Liver (tissue), 9 donors: Measurements from ENCODE around the gene RPL34. TPM values are rescaled to one million over a fixed set of nuclear protein-coding genes. Genes with fewer than 3 reads are reported as not detected.

Experiments
- DNase-seq: peaks from one replicate; pipeline ENCODE4 v3.0.0-alpha.2; 2017; ENCODE audit warnings: low spot score
- H3K27ac ChIP-seq, 2 donors: one replicate each; pipeline ENCODE4 v1.7.0; 2013; ENCODE audit warnings: inconsistent platforms in 2 of 2, low read length in 2 of 2, control low read depth in 1 of 2, low read depth in 1 of 2, mild to moderate bottlenecking in 1 of 2
- H3K27me3 ChIP-seq, 4 donors: one replicate each; pipeline versions ENCODE4 v1.6.1 to v1.7.0; 2013; ENCODE audit warnings: low read length in 3 of 4, inconsistent platforms in 1 of 4, mild to moderate bottlenecking in 1 of 4, moderate library complexity in 1 of 4; ENCODE audit not compliant: control insufficient read depth in 4 of 4, insufficient read depth in 4 of 4
- H3K36me3 ChIP-seq, 4 donors: one replicate each; pipeline versions ENCODE4 v1.6.1 to v1.7.0; 2013; ENCODE audit warnings: low read length in 3 of 4, mild to moderate bottlenecking in 3 of 4, low read depth in 1 of 4, moderate library complexity in 1 of 4; ENCODE audit not compliant: control insufficient read depth in 4 of 4, insufficient read depth in 3 of 4
- H3K4me1 ChIP-seq, 4 donors: one replicate each; pipeline versions ENCODE4 v1.6.1 to v1.7.0; 2013; ENCODE audit warnings: low read length in 3 of 4, mild to moderate bottlenecking in 3 of 4, moderate library complexity in 1 of 4; ENCODE audit not compliant: control insufficient read depth in 4 of 4, insufficient read depth in 4 of 4
- H3K4me3 ChIP-seq, 3 donors: one replicate each; pipeline versions ENCODE4 v1.6.1 to v1.7.0; 2013; ENCODE audit warnings: low read length in 3 of 3, control low read depth in 1 of 3, low read depth in 1 of 3, mild to moderate bottlenecking in 1 of 3
- H3K9ac ChIP-seq, 2 donors: one replicate each; pipeline ENCODE4 v1.7.0; 2013; ENCODE audit warnings: low read length in 2 of 2, mild to moderate bottlenecking in 2 of 2, moderate library complexity in 2 of 2, control low read depth in 1 of 2, low read depth in 1 of 2
- H3K9me3 ChIP-seq, 4 donors: one replicate each; pipeline versions ENCODE4 v1.6.1 to v1.7.0; 2013; ENCODE audit warnings: low read length in 3 of 4; ENCODE audit not compliant: control insufficient read depth in 4 of 4
- ATF3 ChIP-seq: IDR thresholded peaks from 2 replicates; pipeline ENCODE4 v1.6.1; 2016; ENCODE audit warnings: antibody characterized with exemption
- CTCF ChIP-seq: fragments of 150-350 bp; IDR thresholded peaks from 2 replicates; pipeline ENCODE4 v1.5.1; 2017; ENCODE audit warnings: improper control_type of control experiment, low read depth, low read length; ENCODE audit not compliant: missing input control
- EGR1 ChIP-seq, 2 donors: IDR thresholded peaks; 2 replicates each; pipeline ENCODE4 v1.6.1; 2016 to 2018; ENCODE audit warnings: antibody characterized with exemption in 2 of 2, low read depth in 2 of 2
- FOXA1 ChIP-seq: IDR thresholded peaks from 2 replicates; pipeline ENCODE4 v1.6.1; 2016; ENCODE audit warnings: antibody characterized with exemption
- FOXA2 ChIP-seq: IDR thresholded peaks from 2 replicates; pipeline ENCODE4 v1.6.1; 2016; ENCODE audit warnings: antibody characterized with exemption
- GABPA ChIP-seq, 2 donors: IDR thresholded peaks in 1 of 2; conservative IDR thresholded peaks in 1 of 2; 2 replicates each; pipeline ENCODE4 v1.6.1; 2016; ENCODE audit warnings: antibody characterized with exemption in 2 of 2, mild to moderate bottlenecking in 1 of 2, moderate library complexity in 1 of 2
- HNF4A ChIP-seq, 2 donors: conservative IDR thresholded peaks; 2 replicates each; pipeline ENCODE4 v1.6.1; 2016; ENCODE audit warnings: antibody characterized with exemption in 2 of 2, mild to moderate bottlenecking in 2 of 2
- HNF4G ChIP-seq: IDR thresholded peaks from 2 replicates; pipeline ENCODE4 v1.6.1; 2016; ENCODE audit warnings: antibody characterized with exemption
- JUND ChIP-seq, 2 donors: IDR thresholded peaks; 2 replicates each; pipeline ENCODE4 v1.6.1; 2016; ENCODE audit warnings: antibody characterized with exemption in 2 of 2
- MAX ChIP-seq: IDR thresholded peaks from 2 replicates; pipeline ENCODE4 v1.6.1; 2016; ENCODE audit warnings: antibody characterized with exemption
- NR2F2 ChIP-seq: IDR thresholded peaks from 2 replicates; pipeline ENCODE4 v1.6.1; 2016; ENCODE audit warnings: antibody characterized with exemption
- RAD21 ChIP-seq, 2 donors: IDR thresholded peaks; 2 replicates each; pipeline ENCODE4 v1.6.1; 2016; ENCODE audit warnings: antibody characterized with exemption in 2 of 2, mild to moderate bottlenecking in 2 of 2
- REST ChIP-seq: IDR thresholded peaks from 2 replicates; pipeline ENCODE4 v1.6.1; 2016; ENCODE audit warnings: antibody characterized with exemption, mild to moderate bottlenecking
- RXRA ChIP-seq, 2 donors: IDR thresholded peaks; 2 replicates each; pipeline ENCODE4 v1.6.1; 2017 to 2018; ENCODE audit warnings: antibody characterized with exemption in 2 of 2, mild to moderate bottlenecking in 1 of 2
- SP1 ChIP-seq: IDR thresholded peaks from 2 replicates; pipeline ENCODE4 v1.6.1; 2018; ENCODE audit warnings: antibody characterized with exemption, mild to moderate bottlenecking
- TAF1 ChIP-seq: conservative IDR thresholded peaks from 2 replicates; pipeline ENCODE4 v1.6.1; 2016; ENCODE audit warnings: antibody characterized with exemption, mild to moderate bottlenecking
- YY1 ChIP-seq: IDR thresholded peaks from 2 replicates; pipeline ENCODE4 v1.6.1; 2016; ENCODE audit warnings: antibody characterized with exemption, mild to moderate bottlenecking
- ZBTB33 ChIP-seq: IDR thresholded peaks from 2 replicates; pipeline ENCODE4 v1.6.1; 2016; ENCODE audit warnings: antibody characterized with exemption
- WGBS: extraction: QIAGEN DNeasy Blood & Tissue Kit; methylation state at CpG from one replicate; pipeline ENCODE4 v1.1.7; 2013; 5-methylcytosine and 5-hydroxymethylcytosine counted together
- polyA plus RNA-seq, 2 donors: library from polyadenylated mRNA; stranded (reverse) in 1 of 2; unstranded in 1 of 2; fragments of 200-250 nt in 1 of 2; fragments of >200 nt in 1 of 2; fragmentation: Nextera tagmentation in 1 of 2; extraction: Ambion mirVana in 1 of 2; gene quantifications; one replicate each; pipeline versions ENCODE4 v1.2.1 to v1.2.3, GENCODE V29; 2013 to 2015
- total RNA-seq, 2 donors: library from RNA; depleted of rRNA; stranded (reverse); fragments of >200 nt; gene quantifications; one replicate each; pipeline ENCODE4 v1.2.3, GENCODE V29; 2014
- donor health status: healthy.
- donor health status: healthy.
- donor health status: healthy.
- donor health status: healthy.
- donor health status: healthy.

Gene RPL34
- total and polyA plus RNA-seq, 4 donors: 138 to 1,016 (median 510) TPM

- WGBS: 73% methylated on average over 4 of the region's 4 CpGs
- Histone ChIP-seq H3K9ac (no peak overlapping the region), H3K4me3 (no peak overlapping the region), H3K36me3 (peaks cover 12 to 51% (median 38%) of the 10 kb centered on the region in 4 donors), H3K9me3 (no peaks in the 10 kb centered on the region), H3K4me1 (peaks cover 1 to 18% (median 10%) of the 10 kb centered on the region in 4 donors), H3K27me3 (no peaks in the 10 kb centered on the region), H3K27ac (no peak overlapping the region)
- no peak for TF ChIP-seq FOXA2
- no peak for TF ChIP-seq NR2F2
- TF ChIP-seq TAF1: no peak
- no peak for TF ChIP-seq GABPA (IDR thresholded peaks at IDR 0.05 in 1 of 2, conservative IDR thresholded peaks at IDR 0.05 in 1 of 2)
- TF ChIP-seq RXRA (IDR thresholded peaks at IDR 0.05): no peak
- TF ChIP-seq HNF4A (conservative IDR thresholded peaks at IDR 0.05): no peak
- TF ChIP-seq FOXA1: no peak
- TF ChIP-seq ZBTB33: no peak
- no peak for TF ChIP-seq REST
- no peak for TF ChIP-seq JUND (IDR thresholded peaks at IDR 0.05)
- TF ChIP-seq MAX: no peak
- no peak for TF ChIP-seq CTCF
- TF ChIP-seq ATF3: no peak
- no peak for TF ChIP-seq HNF4G
- TF ChIP-seq SP1: no peak
- no peak for DNase-seq
Observed at GRCh38 chr4:108622022-108622421, 1.6 kb downstream of the RPL34 start.

- H3K27ac ChIP-seq: no peak overlapping the region
- peaks cover 12 to 54% (median 41%) of the 10 kb centered on the region in 4 donors for H3K36me3 ChIP-seq
- no peak overlapping the region for H3K9ac ChIP-seq
- 96% methylated on average over 5 of the region's 5 CpGs for WGBS
- H3K27me3 ChIP-seq: no peaks in the 10 kb centered on the region
- DNase-seq: no peak
- no peaks in the 10 kb centered on the region for H3K9me3 ChIP-seq
- no peak overlapping the region for H3K4me3 ChIP-seq
- H3K4me1 ChIP-seq: peaks cover 1 to 18% (median 10%) of the 10 kb centered on the region in 4 donors
- no peak for TF ChIP-seq REST
- no peak for TF ChIP-seq EGR1 (IDR thresholded peaks at IDR 0.05; ENCODE audit: low read depth in 2 of 2)
- TF ChIP-seq RXRA (IDR thresholded peaks at IDR 0.05): no peak
- TF ChIP-seq HNF4G: no peak
- TF ChIP-seq FOXA2: no peak
- no peak for TF ChIP-seq YY1
- TF ChIP-seq HNF4A (conservative IDR thresholded peaks at IDR 0.05): no peak
- no peak for TF ChIP-seq MAX
- TF ChIP-seq SP1: no peak
- no peak for TF ChIP-seq FOXA1
- no peak for TF ChIP-seq ATF3
- no peak for TF ChIP-seq JUND (IDR thresholded peaks at IDR 0.05)
- TF ChIP-seq GABPA (IDR thresholded peaks at IDR 0.05 in 1 of 2, conservative IDR thresholded peaks at IDR 0.05 in 1 of 2): no peak
- no peak for TF ChIP-seq RAD21 (IDR thresholded peaks at IDR 0.05)
- TF ChIP-seq TAF1: no peak
Observed at GRCh38 chr4:108622828-108623227, 2.5 kb downstream of the RPL34 start.
